BLaER1 (cell line): ENCODE measurements around the gene E2F2.

Source experiments
- H3K27ac ChIP-seq: shearing (Covaris generic); formaldehyde crosslinking; 2 replicates; pipeline ENCODE4 v1.8.1; 2022
- H3K27me3 ChIP-seq: shearing (Covaris generic); formaldehyde crosslinking; 2 replicates; pipeline ENCODE4 v1.8.1; 2022
- H3K36me3 ChIP-seq: shearing (Covaris generic); formaldehyde crosslinking; 2 replicates; pipeline ENCODE4 v1.8.1; 2022
- H3K4me1 ChIP-seq: shearing (Covaris generic); formaldehyde crosslinking; 2 replicates; pipeline ENCODE4 v1.8.1; 2022
- H3K4me2 ChIP-seq: shearing (Covaris generic); formaldehyde crosslinking; 2 replicates; pipeline ENCODE4 v1.8.1; 2022
- H3K4me3 ChIP-seq: shearing (Covaris generic); formaldehyde crosslinking; 2 replicates; pipeline ENCODE4 v1.8.1; 2022
- H3K9ac ChIP-seq: shearing (Covaris generic); formaldehyde crosslinking; 2 replicates; pipeline ENCODE4 v1.8.1; 2022
- H3K9me3 ChIP-seq: shearing (Covaris generic); formaldehyde crosslinking; 2 replicates; pipeline ENCODE4 v1.8.1; 2022
- H4K20me1 ChIP-seq: shearing (Covaris generic); formaldehyde crosslinking; 2 replicates; pipeline ENCODE4 v1.8.1; 2022
- Cebpa-rat ChIP-seq: shearing (Covaris generic); IDR thresholded peaks from 2 replicates; pipeline ENCODE4 v1.8.1; 2022

The E2F2 gene

DNA sequence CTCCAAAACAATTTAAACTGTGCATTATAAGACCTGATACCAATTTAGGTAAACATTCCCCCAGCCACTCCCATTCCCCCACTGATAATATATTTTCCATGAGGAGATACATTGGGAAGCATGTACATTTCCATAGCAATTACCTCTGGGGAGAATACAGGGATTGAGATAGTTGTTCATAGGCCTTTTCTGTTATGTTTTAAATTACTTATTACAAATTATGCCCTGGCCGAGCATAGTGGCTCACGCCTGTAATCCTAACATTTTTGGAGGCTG is 51.4 kb downstream of the E2F2 start:
- H3K27me3 ChIP-seq = peaks cover 6% of the 10 kb centered on the region
- TF ChIP-seq Cebpa-rat = no peak
- peaks cover 8% of the 10 kb centered on the region; the same call in 1 of the 2 replicates for H4K20me1 ChIP-seq
- no peak overlapping the region for H3K4me3 ChIP-seq
- H3K27ac ChIP-seq = no peak overlapping the region
- no peak overlapping the region for H3K9ac ChIP-seq
- H3K36me3 ChIP-seq = no peaks in the 10 kb centered on the region
- peaks cover 19% of the 10 kb centered on the region for H3K4me1 ChIP-seq
- no peaks in the 10 kb centered on the region for H3K9me3 ChIP-seq
- no peak overlapping the region for H3K4me2 ChIP-seq

DNA sequence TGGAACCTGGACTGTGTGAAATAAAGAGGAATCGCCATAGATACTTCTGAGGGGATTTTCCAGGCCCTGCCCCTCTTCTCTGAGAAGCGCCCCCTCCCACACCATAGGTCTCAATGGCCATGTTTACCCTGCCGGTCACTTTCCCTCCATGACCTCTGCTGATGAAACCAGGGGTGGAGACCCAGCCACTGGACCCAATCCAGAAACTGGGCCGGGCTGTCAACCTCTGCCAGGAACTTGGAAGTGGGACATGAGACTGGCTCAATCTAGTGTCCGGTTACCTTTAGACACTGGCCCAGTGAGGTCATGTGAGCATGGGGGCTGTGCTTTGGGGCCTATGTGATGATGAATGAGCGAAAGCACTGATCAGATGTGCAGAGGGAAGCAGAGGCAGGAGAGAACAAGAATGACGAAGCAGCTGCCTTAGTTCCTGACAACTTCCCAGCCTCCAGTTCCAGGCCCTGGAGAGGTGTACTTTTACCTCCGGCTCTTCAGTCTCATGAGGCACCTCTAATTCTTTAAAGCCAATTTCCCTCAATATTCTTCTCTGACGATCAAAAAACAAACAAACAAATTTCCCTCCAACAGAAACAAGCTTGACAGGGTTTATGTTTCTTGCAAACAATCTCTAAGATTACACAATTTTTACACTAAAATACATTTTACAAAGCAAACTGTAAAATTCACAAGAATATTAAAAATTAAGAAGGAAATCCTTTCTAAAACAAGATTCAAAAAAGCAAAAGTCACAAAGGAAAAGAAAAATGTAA is 52.0 kb downstream of the E2F2 start:
- H3K27me3 ChIP-seq = peaks cover 6% of the 10 kb centered on the region
- H3K4me3 ChIP-seq = no peak overlapping the region
- no peaks in the 10 kb centered on the region for H3K9me3 ChIP-seq
- no peak overlapping the region for H3K27ac ChIP-seq
- peaks cover 19% of the 10 kb centered on the region for H3K4me1 ChIP-seq
- no peak for TF ChIP-seq Cebpa-rat
- no peaks in the 10 kb centered on the region for H3K36me3 ChIP-seq
- peaks cover 8% of the 10 kb centered on the region; the same call in 1 of the 2 replicates for H4K20me1 ChIP-seq
- no peak overlapping the region for H3K4me2 ChIP-seq
- no peak overlapping the region for H3K9ac ChIP-seq

GRCh38 chr1:23477359-23478144 is 53.5 kb downstream of the E2F2 start:
- Histone ChIP-seq H3K4me3 (no peak overlapping the region), H3K36me3 (no peaks in the 10 kb centered on the region), H4K20me1 (peaks cover 8% of the 10 kb centered on the region; the same call in 1 of the 2 replicates), H3K27ac (no peak overlapping the region), H3K27me3 (no peaks in the 10 kb centered on the region), H3K4me2 (no peak overlapping the region), H3K9me3 (no peaks in the 10 kb centered on the region), H3K9ac (no peak overlapping the region), H3K4me1 (peaks cover 9% of the 10 kb centered on the region; the same call in 1 of the 2 replicates)
- no peak for TF ChIP-seq Cebpa-rat

DNA sequence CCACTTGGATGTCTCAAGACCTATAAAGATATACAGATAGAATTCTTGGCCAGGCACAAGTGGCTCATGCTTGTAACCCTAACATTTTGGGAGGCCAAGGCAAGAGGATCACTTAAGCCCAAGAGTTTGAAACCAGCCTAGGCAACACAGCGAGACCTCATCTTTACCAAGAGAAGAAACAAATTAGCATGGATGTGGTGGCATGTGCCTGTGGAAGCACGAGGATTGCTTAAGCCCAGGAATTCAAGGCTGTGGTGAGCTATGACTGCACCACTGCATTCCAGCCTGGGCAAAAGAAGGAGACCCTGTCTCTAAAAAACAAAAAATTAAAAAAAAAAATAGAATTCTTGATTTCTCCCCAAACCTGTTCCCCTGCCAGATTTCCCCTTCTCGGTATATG is 55.4 kb downstream of the E2F2 start:
- Histone ChIP-seq H4K20me1 (no peaks in the 10 kb centered on the region), H3K27ac (no peak overlapping the region), H3K36me3 (no peaks in the 10 kb centered on the region), H3K4me2 (no peak overlapping the region), H3K4me3 (no peak overlapping the region), H3K4me1 (no peaks in the 10 kb centered on the region), H3K27me3 (no peaks in the 10 kb centered on the region), H3K9ac (no peak overlapping the region), H3K9me3 (no peaks in the 10 kb centered on the region)
- TF ChIP-seq Cebpa-rat = no peak

GRCh38 chr1:23475134-23475628 is 55.9 kb downstream of the E2F2 start:
- no peak overlapping the region for H3K27ac ChIP-seq
- H3K36me3 ChIP-seq = no peaks in the 10 kb centered on the region
- no peaks in the 10 kb centered on the region for H3K9me3 ChIP-seq
- no peak for TF ChIP-seq Cebpa-rat
- no peak overlapping the region for H3K4me2 ChIP-seq
- no peak overlapping the region for H3K4me3 ChIP-seq
- no peak overlapping the region for H3K9ac ChIP-seq
- no peaks in the 10 kb centered on the region for H4K20me1 ChIP-seq
- H3K27me3 ChIP-seq = no peaks in the 10 kb centered on the region
- H3K4me1 ChIP-seq = no peaks in the 10 kb centered on the region

DNA sequence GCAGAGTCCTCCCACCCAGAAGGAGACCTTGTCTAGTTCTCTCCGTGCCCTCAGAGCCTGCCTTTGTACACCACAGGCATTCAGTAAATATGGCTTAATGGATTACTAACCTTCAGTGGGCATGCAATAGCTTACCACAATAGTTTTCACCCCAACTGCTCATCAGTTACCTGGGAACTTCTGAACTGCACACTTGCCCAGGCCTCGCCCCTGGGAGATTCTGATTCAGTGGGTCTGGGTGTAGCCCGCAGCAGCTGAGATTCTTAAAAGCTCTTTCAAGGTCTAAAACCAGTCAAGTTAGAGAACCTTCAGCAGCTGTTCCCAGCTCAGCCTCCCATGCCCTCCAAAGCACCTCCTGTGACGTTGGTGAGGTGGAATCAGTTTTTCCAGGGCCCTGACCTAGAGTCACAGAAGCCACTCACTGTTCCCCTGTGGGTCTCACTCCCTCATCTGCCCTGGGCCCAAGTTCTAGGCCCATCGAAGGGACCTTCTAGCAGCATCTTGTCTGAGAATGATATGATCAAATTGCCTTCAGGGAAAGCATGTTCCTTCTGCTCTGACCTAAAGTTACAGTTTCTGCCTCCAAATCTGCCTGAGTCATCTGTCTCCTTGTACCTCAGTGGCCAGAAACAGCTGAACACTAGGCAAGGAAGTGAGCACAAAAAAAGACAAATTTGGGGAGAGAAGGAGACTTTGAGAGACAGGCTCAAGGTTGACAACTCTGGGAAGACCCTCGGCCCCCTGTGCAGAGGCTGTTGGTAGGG is 57.8 kb downstream of the E2F2 start:
- H3K27ac ChIP-seq = no peak overlapping the region

GRCh38 chr1:23472351-23473036 is 58.5 kb downstream of the E2F2 start:
- H3K9ac ChIP-seq = no peak overlapping the region
- H3K27me3 ChIP-seq = no peaks in the 10 kb centered on the region
- H3K4me3 ChIP-seq = no peak overlapping the region
- no peaks in the 10 kb centered on the region for H3K9me3 ChIP-seq
- H3K27ac ChIP-seq = no peak overlapping the region
- no peaks in the 10 kb centered on the region for H3K4me1 ChIP-seq
- H3K4me2 ChIP-seq = no peak overlapping the region
- TF ChIP-seq Cebpa-rat = no peak
- H4K20me1 ChIP-seq = no peaks in the 10 kb centered on the region
- H3K36me3 ChIP-seq = no peaks in the 10 kb centered on the region

More for the DNA sequence above, 57.8 kb downstream of the E2F2 start:
- H3K9ac ChIP-seq = no peak overlapping the region
- no peak for TF ChIP-seq Cebpa-rat
- no peaks in the 10 kb centered on the region for H4K20me1 ChIP-seq
- no peak overlapping the region for H3K4me3 ChIP-seq
- H3K4me1 ChIP-seq = no peaks in the 10 kb centered on the region
- no peaks in the 10 kb centered on the region for H3K27me3 ChIP-seq
- no peaks in the 10 kb centered on the region for H3K9me3 ChIP-seq
- no peaks in the 10 kb centered on the region for H3K36me3 ChIP-seq
- H3K4me2 ChIP-seq = no peak overlapping the region

DNA sequence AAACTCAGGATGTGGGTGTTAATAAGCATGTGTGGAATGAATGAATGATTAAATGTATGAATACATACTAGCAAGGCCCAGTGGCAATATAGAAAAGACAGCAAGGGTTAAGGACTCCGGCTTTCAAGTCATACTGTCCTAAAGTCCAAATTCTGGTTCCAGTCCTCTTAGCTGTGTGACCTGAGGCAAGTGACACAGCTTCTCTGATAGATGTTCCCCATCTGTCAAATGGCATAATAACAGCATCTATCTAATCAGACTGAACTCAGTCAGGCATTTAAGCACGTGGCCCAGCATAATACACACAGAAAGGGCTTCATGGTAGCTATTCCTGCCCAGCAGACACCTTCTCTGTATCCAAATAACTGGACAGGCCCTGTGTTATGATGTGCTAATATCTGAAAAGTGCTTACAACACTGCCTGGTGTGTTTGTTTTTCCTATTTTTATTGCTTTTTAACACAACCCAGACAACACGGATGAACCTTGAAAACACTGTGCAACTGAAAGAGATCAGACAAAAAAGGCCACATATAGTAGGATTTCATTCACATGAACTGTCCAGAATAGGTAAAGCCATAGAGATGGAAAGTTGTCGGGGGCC is 59.5 kb downstream of the E2F2 start:
- Histone ChIP-seq H3K9ac (no peak overlapping the region), H4K20me1 (no peaks in the 10 kb centered on the region), H3K36me3 (no peaks in the 10 kb centered on the region), H3K4me3 (no peak overlapping the region), H3K27me3 (no peaks in the 10 kb centered on the region), H3K9me3 (no peaks in the 10 kb centered on the region), H3K4me2 (no peak overlapping the region), H3K4me1 (no peaks in the 10 kb centered on the region), H3K27ac (no peak overlapping the region)
- no peak for TF ChIP-seq Cebpa-rat
